Right ventricle myocardium superior (tissue), 1 donor: ENCODE results near the gene KIF25. TPM values are rescaled to one million over a fixed set of nuclear protein-coding genes. Genes with fewer than 3 reads are reported as not detected.
"Not testable (repeated sequence)": the region's sequence is repeated elsewhere in the genome, so short reads cannot be mapped to it uniquely, and the experiment has no call there.

ENCODE experiments used
- ATAC-seq: fragments of 200-7000 bp; cut with Tn5 transposase; one replicate; pipeline ENCODE4 v1.9.1; 2020; ENCODE audit warnings: mild to moderate bottlenecking; ENCODE audit not compliant: poor library complexity
- DNase-seq: peaks from one replicate; pipeline ENCODE4 v3.0.0-alpha.2; 2020
- intact Hi-C: fragments of 100-400 bp; cut with DNase I; formaldehyde crosslinking; loops from one replicate; pipeline ENCODE4 v1.11.2; 2022
- total RNA-seq: library from RNA; stranded (reverse); fragmentation: NEBNext Ultra II Directional; extraction: Animal tissue kit (Norgen Biotek cat#: 25700); gene quantifications from one replicate; pipeline ENCODE4 v1.2.1, GENCODE V29; 2021
- donor health status: DM: no; HTN: yes; CAD: no; lungs with severe emphysema.

Gene KIF25
- total RNA-seq, 1 donor from 2014 or later: 0.35 TPM

DNA sequence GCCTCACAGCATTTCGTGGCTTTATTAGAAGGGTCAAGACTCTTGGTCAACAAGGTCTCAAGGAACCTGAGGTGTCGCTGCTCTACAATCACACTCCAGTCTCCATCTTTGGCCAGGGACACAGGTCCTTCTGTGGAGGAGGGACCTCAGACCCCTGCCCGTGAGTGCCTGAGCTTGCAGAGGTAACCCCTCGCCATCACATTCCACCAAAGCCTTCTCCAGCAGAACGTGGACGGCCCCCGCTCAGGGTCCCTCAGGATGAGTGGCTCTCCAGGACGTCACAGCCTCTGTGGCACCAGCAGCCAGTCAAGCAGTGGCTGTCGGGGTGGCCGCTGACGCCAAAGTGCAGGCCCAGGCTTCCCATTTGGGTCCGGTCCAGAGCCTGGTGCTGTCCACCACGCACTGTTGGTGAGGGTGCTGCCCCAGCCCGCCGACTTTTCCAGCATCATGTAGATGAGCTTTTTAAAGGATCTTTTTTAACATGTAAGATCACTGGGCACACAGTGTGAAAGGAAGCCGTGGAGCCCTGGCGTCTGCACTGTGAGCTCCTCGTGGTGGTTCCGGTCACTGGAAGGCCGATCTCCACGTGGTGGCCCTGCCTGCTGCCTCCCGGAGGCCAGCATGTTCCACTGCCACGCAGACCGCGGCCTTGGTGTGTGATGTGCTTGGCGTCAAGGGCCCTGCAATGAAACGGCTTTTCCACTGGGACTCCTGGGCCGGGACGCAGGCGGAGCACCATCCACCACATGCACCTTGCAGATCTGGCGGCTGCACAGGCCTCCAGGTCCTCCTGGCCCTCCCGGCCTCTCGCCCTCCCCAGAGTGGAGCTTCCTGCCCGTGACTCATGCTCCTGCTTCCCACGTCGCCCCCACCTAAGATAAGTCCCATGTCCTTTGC is 8.3 kb upstream of the KIF25 start:
- no peak for DNase-seq
- no peak for ATAC-seq
- intact Hi-C loops: no loop called here

GRCh38 chr6:167990016-167990945 is 7.2 kb upstream of the KIF25 start:
- DNase-seq (no peak), ATAC-seq (no peak)
- intact Hi-C loops: no loop called here

GRCh38 chr6:167993169-167993568 is 4.3 kb upstream of the KIF25 start:
- intact Hi-C loops: no loop called here
- ATAC-seq (peak; percentile 45), DNase-seq (peak; percentile 69)

GRCh38 chr6:167993831-167994230 is 3.6 kb upstream of the KIF25 start:
- ATAC-seq: no peak
- no peak for DNase-seq
- intact Hi-C loops: no loop called here

GRCh38 chr6:167995302-167995701 is 2.2 kb upstream of the KIF25 start:
- DNase-seq (no peak), ATAC-seq (no peak)
- intact Hi-C loops: no loop called here

DNA sequence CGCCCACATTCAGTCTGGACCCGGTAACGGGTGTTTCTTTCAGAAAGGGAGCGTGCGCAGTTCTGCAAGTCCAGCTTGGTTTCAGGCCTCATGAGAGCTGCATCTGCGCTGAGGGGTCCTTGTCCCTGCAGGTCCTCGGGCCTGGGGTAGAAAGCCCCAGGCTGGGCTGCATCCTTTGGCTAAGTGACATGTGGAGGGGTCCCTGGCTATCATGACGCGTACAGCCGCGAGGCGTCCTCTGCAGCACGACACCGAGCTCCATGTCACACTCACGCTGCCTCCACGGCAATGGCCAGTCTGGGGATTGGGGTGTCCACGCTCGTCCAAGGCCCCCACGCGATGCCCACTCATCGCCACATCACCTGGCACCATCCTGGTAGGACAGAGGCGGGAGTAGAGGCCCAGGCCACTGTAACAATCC is 1.7 kb upstream of the KIF25 start:
- ATAC-seq (no peak), DNase-seq (no peak)
- intact Hi-C loops: no loop called here

DNA sequence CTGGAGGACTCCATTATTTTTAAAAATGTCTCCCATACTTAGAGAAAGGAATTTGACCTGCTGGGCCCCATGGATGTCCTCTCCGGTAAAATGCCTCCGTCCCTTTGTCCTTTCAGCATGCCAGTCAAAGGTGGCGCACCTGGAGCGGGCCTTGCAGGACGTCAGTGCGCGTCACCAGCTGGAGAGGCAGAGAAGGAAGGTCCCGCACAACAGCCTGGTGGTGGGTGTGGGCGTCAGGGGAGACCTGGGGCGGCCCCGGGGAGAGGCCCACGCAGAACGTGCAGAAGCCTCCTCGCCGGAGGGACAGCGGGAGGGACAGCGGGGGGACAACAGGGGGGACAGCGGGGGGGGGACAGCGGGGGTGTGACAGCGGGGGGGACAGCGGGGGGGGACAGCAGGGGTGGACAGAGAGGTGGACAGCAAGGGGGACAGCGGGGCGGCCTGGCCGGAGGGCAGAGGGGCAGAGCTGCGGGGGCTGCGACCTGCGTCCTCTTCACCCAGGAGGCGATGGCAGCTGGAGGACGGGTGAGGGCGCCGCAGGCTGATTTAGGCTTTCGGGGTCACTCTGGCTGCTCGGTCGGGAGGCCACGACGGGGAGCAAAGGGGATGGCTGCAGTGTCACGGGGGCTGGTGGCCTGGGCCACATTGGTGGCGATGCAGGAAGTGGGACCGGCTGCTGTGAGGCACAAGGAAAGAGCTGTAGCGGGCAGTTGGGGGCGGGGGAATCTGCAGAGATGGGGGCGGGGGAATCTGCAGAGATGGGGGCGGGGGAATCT is 859 bp upstream of the KIF25 start:
- intact Hi-C loops: no loop called here
- DNase-seq: no peak
- no peak for ATAC-seq

DNA sequence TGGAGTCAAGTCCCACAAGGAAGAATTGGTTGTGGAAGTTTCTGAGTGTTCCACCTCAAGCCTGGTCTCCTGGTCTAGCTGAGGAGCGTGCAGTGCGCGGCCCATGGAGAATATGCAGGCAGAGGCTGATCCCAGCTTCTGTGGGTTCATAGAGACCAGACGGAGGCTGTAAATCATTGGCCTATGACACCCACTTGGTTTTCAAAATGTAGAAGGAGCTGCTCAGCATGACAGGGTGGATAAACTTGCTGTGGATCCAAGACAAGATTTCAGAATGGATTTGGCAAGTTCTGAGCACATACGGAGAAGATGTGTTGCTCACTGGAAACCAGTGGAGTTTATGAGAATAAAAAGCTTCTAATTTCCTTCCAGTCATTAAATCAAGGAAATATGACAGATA is 744 bp downstream of the KIF25 start:
- intact Hi-C loops: no loop called here
- DNase-seq (no peak), ATAC-seq (no peak)

GRCh38 chr6:168000198-168001028 is 2.9 kb downstream of the KIF25 start:
- ATAC-seq (no peak), DNase-seq (no peak)
- intact Hi-C loops: no loop called here

DNA sequence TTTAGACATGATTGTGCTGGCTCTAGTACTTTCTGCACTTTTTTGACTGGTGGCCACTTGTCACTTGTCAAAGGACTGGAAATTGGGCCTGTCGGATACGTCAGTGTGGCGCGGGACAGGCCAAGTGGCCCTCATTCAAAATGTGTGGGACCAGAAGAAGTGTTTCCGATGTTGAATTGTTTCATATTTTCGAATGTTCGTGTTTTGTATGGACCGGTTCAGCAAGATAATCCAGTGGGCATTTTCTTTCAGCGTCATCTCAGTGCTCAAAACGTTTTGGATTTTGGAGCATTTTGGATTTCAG is 3.5 kb downstream of the KIF25 start:
- no peak for ATAC-seq
- intact Hi-C loops: no loop called here
- DNase-seq: no peak

DNA sequence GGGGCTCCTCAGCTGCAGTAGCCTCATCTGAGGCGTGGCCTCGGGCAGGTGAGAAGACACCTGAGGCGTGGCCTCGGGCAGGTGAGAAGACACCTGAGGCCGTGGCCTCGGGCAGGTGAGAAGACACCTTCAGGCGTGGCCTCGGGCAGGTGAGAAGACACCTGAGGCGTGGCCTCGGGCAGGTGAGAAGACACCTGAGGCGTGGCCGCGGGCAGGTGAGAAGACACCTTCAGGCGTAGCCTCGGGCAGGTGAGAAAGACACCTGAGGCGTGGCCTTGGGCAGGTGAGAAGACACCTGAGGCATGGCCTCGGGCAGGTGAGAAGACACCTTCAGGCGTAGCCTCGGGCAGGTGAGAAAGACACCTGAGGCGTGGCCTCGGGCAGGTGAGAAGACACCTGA is 4.0 kb downstream of the KIF25 start:
- ATAC-seq: not testable (repeated sequence)

DNA sequence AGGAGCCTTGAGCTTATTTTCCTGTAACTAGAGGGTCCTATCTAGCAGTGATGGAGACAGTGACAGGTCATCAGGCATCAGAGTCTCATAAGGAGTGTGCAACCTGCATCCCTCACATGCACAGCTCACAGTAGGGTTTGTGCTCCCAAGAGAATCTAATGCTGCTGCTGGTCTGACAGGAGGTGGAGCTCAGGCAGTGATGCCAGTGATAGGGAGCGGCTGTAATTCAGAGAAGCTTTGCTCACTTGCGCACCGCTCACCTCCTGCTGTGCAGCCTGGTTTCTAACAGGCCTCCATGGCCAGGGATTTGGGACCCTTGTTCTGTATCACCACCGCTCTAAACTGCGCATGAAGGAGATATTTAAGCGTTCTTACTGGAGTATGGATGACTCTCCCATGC is 5.3 kb downstream of the KIF25 start:
- intact Hi-C loops: no loop called here
- DNase-seq: no peak

More for the DNA sequence above, 4.0 kb downstream of the KIF25 start:
- DNase-seq, intact Hi-C loops: not testable (repeated sequence)

GRCh38 chr6:168004023-168004422 is 6.6 kb downstream of the KIF25 start:
- DNase-seq (no peak), ATAC-seq (no peak)
- intact Hi-C loops: no loop called here

More for the DNA sequence above, 5.3 kb downstream of the KIF25 start:
- no peak for ATAC-seq

DNA sequence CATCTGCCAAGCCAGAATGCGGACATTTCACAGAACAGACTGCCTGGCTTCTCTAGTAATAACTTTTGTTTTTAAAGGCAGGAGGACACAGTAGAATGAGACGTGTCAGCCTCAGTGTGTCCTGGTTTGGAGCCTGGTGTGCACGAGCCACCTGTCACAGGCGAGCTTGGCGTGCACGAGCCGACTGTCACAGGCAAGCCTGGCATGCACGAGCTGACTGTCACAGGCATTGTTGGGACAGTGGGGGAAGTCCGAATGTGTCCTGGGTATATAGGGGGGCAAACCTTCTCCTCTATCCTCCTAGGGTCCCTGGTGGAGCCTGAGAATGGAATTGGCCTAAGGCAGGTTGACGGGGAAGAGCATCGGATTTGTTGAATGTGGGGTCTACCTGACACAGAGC is 7.5 kb downstream of the KIF25 start:
- intact Hi-C loops: no loop called here

DNA sequence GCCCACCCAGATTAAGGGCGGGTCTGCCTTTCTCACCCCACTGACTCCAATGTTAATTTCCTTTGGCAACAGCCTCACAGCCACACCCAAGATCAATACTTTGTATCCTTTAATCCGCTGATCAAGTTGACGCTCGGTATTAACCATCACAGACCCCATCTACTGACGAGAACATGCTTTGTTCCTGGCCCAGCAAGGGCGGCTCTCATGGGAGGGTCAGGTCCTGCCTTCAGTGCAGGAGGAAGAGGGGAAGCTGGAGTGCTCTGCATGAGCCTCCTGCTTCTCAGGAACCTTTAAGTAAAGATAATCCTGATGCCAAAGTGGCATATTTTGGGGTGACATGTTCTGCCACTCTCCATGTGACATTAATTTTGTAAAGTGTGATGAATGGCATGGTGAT is 8.3 kb downstream of the KIF25 start:
- ATAC-seq (no peak), DNase-seq (no peak)
- intact Hi-C loops: no loop called here

More for the DNA sequence above, 7.5 kb downstream of the KIF25 start:
- DNase-seq (no peak), ATAC-seq (no peak)

DNA sequence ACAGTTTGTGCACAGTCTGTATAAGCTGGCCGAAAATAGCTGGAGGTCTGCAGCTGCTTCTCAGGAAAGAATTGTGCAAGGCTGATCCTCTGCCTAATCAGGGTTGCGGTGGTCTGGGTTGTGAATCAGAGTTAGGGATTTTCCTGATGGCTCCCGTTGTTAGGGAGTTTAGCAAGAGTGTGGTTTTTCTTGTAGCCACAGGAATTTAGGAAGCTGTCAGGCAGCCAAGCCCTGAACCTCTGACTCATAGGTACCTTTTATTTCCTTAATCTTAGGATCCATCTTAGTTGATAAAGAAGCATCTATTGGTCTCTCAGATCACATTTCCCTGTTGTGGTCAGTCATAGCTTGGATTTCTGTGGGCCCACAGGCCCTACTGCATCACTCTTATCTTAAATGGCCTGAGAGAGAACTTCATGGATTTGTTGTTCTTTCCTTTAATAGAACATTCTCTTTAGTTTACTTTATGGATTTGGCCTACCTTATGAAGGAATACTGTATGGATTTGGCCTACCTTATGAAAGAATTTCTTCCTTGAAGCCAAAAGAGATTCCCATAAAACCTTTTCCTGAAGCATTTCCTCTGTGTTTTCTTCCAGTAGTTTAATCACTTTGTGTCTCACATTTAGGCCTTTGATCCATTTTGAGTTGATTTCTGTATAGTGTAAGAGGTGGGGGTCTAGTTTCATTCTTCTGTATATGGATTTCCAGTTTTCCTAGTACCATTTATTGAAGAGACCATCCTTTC is 10.3 kb downstream of the KIF25 start:
- intact Hi-C loops: no loop called here
- DNase-seq (no peak), ATAC-seq (peak; percentile 12)

DNA sequence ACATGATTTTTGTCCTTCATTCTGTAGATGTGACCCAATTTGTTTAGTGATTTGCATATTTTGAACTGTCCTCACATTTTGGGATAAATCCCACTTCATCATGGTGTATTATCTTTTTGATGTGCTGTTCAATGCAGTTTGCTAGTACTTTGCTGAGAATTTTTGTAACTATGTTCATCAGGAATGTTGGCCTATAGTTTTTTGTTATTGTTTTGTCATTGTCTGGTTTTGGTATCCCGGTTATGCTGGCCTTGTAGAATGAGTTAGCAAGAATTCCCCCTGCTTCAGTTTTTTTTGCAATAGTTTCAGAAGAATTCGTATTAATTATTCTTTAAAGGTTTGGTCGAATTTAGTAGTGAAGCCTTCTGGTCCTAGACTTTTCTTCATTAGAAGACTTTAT is 11.9 kb downstream of the KIF25 start:
- intact Hi-C loops: no loop called here
- ATAC-seq (no peak), DNase-seq (no peak)

- DNase-seq (no peak), ATAC-seq (no peak)
- intact Hi-C loops: no loop called here
Measured at GRCh38 chr6:168011291-168011690, 13.8 kb downstream of the KIF25 start.
